Activated naive CD4-positive, alpha-beta T cell treated with anti-CD3 and anti-CD28 coated beads, Interleukin-2, amount 50 U/mL, for 72 hours (primary cell): ENCODE measurements around the gene MDGA2. TPM values are rescaled to one million over a fixed set of nuclear protein-coding genes. Genes with fewer than 3 reads are reported as not detected.

Source experiments
- ATAC-seq, 2 donors: fragments of 150-1000 bp; cut with Tn5 transposase; 2 replicates each; pipeline ENCODE4 v1.10.0; 2021; ENCODE audit warnings: mild to moderate bottlenecking in 2 of 2, moderate library complexity in 2 of 2
- DNase-seq, 2 donors: peaks; one replicate each; pipeline ENCODE4 v3.0.0; 2021 to 2022; ENCODE audit warnings: low spot score in 2 of 2
- H3K27ac Mint-ChIP-seq, 2 donors: one replicate each; pipeline ENCODE4 v1.8.0; 2022; ENCODE audit warnings: mild to moderate bottlenecking in 2 of 2, mixed read lengths in 2 of 2
- H3K36me3 Mint-ChIP-seq, 2 donors: one replicate each; pipeline ENCODE4 v1.8.0; 2022; ENCODE audit warnings: mixed read lengths in 2 of 2
- H3K9me3 Mint-ChIP-seq, 2 donors: one replicate each; pipeline ENCODE4 v1.8.0; 2022; ENCODE audit warnings: mixed read lengths in 2 of 2
- total RNA-seq, 2 donors: library from RNA; stranded (reverse); gene quantifications; one replicate each; pipeline ENCODE4 v1.2.3, GENCODE V29; 2022

The MDGA2 gene
- total RNA-seq, 2 donors from 2014 or later: not detected

DNA sequence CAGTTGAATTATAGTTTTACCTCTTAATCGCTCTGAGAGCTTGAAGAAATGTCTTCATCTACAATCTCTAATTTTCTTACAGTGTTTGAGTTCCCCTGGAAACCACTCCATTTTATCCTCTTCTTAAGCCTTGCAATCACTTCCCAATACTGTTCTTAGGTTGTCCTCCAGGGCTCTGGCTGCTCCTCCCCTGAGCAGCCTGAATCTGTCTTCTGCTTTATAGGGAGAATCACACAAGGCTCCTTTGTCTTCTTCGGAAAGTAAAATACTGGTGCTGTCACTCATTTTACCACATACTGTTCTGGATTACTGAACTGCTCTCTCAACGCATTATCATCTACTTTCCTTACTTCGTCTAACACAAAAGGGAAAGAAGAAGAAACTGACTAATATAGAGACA lies 133.7 kb downstream of the MDGA2 start:
- Mint-ChIP-seq H3K36me3 (no peaks in the 10 kb centered on the region), H3K27ac (no peak overlapping the region), H3K9me3 (peaks cover 0 to 5% of the 10 kb centered on the region in 2 donors)
- ATAC-seq (no peak), DNase-seq (no peak)

DNA sequence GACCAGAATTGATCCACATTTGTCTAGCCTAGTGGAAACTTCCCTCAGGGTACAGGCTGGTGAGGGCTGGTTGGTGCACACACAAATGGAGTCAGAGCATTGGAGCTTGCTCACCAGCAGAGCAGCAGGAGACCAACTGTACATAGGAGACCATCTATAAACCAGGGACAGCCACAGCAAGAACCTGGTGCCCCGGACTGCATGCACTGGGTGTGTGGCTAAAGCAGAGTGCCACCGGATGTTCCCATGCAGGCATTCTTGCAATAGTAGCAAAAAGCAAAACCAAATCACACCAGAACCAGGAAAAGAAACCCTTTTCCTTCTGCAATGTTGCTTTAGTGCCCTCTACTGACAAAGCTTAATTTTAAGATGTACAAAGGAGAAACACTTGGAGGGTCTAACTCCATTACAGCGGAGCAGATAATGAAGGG lies 136.4 kb downstream of the MDGA2 start:
- H3K27ac Mint-ChIP-seq: no peak overlapping the region
- ATAC-seq (no peak), DNase-seq (no peak)
- H3K36me3 Mint-ChIP-seq: no peaks in the 10 kb centered on the region
- H3K9me3 Mint-ChIP-seq: no peaks in the 10 kb centered on the region

DNA sequence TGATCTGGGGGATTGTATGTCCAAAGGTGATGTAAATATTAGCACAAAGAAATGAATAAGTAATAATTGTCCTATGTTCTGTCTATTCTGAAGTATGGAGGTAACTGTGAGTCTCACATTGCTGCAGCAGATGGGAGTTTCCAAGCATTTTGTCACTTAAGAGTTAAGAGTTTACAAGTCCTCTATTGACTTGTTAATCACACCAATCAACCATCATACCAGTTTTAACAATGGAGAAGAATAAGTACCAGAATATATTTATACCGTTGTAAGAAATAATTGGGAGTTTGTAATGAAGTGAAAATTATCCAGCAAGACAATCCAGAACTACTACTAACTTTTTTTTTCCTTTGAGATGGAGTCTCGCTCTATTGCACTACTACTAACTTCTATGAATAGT lies 139.1 kb downstream of the MDGA2 start:
- H3K9me3 Mint-ChIP-seq: peaks cover 0 to 3% of the 10 kb centered on the region in 2 donors
- H3K36me3 Mint-ChIP-seq: no peaks in the 10 kb centered on the region
- DNase-seq (no peak), ATAC-seq (no peak)
- H3K27ac Mint-ChIP-seq: no peak overlapping the region

DNA sequence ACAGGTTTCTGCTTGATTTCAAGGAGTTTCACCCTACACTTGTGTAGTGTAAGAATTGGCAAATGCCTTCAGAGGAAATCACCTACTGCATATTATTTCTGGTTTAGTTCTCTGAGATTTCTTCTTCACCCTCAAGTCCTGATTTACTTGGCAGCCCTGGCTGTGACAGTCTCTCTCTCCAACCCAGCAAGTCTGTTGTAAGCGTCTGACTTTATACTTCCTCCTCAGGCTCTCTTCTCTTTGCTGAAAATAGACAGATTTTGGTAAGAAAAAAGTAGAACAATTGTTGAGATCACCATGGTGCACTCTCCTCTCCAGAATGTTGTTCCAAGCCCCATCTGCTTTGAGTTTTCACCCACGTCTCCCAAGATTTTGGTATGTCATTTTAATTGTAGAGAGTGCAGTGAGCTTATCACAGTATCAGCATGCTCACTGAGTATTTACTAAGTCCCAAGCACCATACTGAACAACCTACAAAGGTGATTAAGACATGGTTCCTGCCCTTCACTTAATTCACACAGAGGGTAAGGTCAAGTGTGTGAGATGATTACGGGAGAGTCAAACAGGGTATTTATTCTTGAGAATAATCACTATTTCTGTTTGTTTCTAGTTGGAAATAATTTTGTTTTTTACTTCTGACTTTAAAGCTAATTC lies 148.7 kb downstream of the MDGA2 start:
- no peak overlapping the region for H3K27ac Mint-ChIP-seq
- ATAC-seq (no peak), DNase-seq (no peak)
- H3K36me3 Mint-ChIP-seq: no peaks in the 10 kb centered on the region
- H3K9me3 Mint-ChIP-seq: peaks cover 10% of the 10 kb centered on the region in 2 donors

DNA sequence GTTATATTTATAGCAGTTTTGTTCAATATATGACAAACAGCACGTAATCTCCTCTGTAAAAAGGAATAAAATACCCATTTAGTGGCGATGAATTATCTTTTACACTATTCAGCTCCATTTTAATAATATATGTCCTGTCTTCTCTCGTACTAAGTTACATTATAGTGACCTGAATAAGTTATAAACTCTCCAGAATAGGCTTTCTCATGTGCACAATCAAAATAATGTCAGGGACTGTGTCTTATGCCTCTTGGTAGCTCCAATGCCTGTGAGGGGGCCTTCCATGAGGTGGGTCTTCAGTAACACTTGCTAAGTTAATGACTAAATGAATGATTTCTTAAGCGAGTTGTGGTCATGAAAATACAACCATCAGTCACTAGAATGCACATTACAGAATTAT lies 150.9 kb downstream of the MDGA2 start:
- ATAC-seq (no peak), DNase-seq (no peak)
- H3K9me3 Mint-ChIP-seq: peaks cover 5 to 10% of the 10 kb centered on the region in 2 donors
- H3K36me3 Mint-ChIP-seq: no peaks in the 10 kb centered on the region
- H3K27ac Mint-ChIP-seq: no peak overlapping the region

DNA sequence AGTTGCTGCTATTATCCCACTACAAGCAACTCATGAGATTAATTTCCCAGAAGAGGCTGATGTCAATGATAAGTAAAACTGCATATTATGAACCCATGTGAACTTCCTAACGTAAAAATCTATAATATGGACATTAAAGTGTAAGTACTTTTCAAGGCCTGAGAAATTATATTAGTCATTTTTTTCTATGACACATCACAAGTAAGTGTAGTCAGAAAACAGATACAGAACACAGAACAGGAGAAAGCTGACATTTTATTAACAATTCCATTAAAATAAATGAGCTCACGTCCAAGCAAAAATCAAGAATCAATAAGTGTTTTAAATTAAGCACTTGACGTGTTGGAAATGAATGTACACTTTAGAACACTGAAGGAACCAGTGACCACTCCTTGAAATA lies 155.0 kb downstream of the MDGA2 start:
- H3K36me3 Mint-ChIP-seq: no peaks in the 10 kb centered on the region
- ATAC-seq (no peak), DNase-seq (no peak)
- H3K9me3 Mint-ChIP-seq: no peaks in the 10 kb centered on the region
- H3K27ac Mint-ChIP-seq: no peak overlapping the region

DNA sequence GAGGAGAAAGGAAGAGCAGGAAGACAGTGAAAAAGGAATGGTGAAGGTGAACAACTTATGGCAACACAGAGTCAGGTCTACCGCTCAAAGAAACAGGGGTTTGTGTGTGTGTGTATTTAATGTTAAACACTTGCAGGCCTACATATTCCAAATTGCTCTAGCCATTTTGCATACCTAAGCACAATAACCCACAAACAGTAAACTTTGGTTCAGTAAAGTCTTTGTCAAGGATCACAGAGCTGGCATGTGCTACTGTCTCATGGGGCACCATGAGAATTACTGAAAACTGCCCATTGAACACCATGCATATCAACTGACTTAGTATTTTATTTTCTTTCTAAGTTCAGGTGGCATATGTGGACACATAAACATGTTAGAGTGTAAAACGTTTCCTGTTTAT lies 163.6 kb downstream of the MDGA2 start:
- DNase-seq (no peak), ATAC-seq (no peak)
- Mint-ChIP-seq H3K9me3 (peaks cover 10% of the 10 kb centered on the region in 2 donors), H3K27ac (no peak overlapping the region), H3K36me3 (no peaks in the 10 kb centered on the region)

DNA sequence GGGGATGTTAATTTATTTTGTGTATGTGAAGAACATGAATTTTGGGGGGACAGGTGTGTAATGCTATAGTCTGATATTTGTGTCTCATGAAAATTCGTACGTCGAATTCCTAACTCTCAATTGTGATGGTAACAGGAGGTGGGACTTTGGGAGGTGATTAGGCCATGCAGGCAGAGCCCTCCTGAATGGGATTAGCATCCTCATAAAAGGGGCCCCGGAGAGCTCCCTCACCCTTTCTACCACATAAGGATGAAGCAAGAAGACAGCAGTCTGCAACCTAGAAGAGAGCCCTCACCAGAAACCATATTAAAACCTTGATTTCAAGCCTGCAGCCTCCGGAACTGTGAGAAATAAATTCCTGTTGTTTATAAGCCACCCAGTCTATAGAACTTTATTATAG lies 165.4 kb downstream of the MDGA2 start:
- no peak for DNase-seq
- H3K9me3 Mint-ChIP-seq: peaks cover 12 to 15% of the 10 kb centered on the region in 2 donors
- no peak for ATAC-seq
- H3K36me3 Mint-ChIP-seq: no peaks in the 10 kb centered on the region
- no peak overlapping the region for H3K27ac Mint-ChIP-seq

DNA sequence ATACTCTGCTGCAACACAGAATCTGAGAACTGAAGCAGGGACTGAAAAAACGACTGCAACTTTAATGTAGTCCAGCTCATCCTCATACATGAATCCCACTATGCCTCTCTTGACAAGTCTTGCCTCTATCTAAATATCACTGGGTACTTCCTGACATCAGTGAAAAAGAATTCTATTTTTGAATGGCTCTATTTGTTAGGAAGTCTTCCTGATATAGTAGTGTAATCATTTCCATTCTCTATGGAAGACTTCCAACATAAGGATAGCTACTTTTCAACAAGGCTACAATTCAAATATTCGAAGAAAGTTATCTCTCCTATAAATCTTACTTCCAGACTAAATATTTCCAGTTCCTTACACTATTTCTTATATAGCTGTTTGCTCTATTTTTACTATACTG lies 167.5 kb downstream of the MDGA2 start:
- DNase-seq: no peak
- no peak overlapping the region for H3K27ac Mint-ChIP-seq
- no peak for ATAC-seq

DNA sequence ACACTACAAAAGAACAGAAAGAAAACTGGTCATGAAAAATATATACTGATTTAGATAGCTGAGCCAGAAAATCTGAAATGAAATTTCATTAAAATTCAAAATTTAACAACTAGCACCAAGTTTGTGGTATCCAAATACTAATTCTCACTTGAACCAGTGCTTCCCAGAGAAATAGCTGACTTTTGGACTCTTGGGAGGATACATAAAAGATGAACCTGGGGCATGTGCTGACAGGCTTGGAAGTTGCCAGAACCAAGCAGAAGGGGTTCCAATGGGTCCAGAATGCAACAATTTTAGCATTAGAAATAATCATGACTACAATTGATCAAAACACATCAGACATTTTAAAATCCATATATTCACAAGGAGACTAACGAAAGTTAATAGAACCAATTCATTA lies 175.0 kb downstream of the MDGA2 start:
- peaks cover 0 to 9% of the 10 kb centered on the region in 2 donors for H3K9me3 Mint-ChIP-seq
- H3K27ac Mint-ChIP-seq: no peak overlapping the region
- no peaks in the 10 kb centered on the region for H3K36me3 Mint-ChIP-seq
- no peak for DNase-seq
- ATAC-seq: no peak

More for the DNA sequence above, 167.5 kb downstream of the MDGA2 start:
- H3K36me3 Mint-ChIP-seq: no peaks in the 10 kb centered on the region
- H3K9me3 Mint-ChIP-seq: peaks cover 15 to 19% of the 10 kb centered on the region in 2 donors

DNA sequence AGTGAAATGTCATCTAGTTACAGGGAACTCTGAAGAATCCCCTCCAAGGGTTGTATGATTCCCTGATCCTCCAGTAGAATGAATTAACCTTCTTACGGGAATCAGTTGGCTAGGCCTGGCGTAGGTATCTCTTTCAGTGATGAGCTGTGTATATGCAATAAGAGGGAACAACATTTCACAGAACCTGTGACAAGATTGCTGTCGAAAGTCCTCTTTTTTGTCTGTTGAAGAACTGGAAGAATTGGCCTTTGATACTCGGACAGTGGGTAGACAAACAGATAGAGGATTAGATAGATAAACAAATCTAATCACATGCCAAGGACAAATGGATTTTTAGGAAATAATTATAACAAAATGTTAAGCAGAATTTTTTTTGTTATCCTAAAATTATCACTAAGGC lies 184.6 kb downstream of the MDGA2 start:
- H3K27ac Mint-ChIP-seq: no peak overlapping the region
- ATAC-seq (no peak), DNase-seq (no peak)
- H3K36me3 Mint-ChIP-seq: no peaks in the 10 kb centered on the region
- peaks cover 4% of the 10 kb centered on the region in 2 donors for H3K9me3 Mint-ChIP-seq

DNA sequence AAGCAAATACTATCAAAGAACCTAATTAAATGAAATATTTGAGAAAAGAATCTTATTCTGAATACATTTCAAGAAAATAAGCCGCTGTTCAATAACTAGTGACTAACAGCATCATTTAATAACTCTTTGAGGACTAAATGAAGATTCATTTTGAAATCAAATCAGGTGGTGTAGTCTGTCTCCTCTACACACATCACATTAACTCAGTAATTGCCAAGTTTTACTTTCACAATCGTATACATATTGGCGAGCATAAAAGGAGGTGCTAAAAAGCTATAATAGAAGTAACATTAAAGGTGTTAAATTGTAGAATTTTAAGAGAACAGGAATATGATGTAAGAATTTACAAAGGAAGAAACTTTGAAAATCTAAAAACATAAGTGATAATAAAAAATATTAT lies 185.1 kb downstream of the MDGA2 start:
- ATAC-seq (no peak), DNase-seq (no peak)
- Mint-ChIP-seq H3K27ac (no peak overlapping the region), H3K9me3 (peaks cover 4% of the 10 kb centered on the region in 2 donors), H3K36me3 (no peaks in the 10 kb centered on the region)

DNA sequence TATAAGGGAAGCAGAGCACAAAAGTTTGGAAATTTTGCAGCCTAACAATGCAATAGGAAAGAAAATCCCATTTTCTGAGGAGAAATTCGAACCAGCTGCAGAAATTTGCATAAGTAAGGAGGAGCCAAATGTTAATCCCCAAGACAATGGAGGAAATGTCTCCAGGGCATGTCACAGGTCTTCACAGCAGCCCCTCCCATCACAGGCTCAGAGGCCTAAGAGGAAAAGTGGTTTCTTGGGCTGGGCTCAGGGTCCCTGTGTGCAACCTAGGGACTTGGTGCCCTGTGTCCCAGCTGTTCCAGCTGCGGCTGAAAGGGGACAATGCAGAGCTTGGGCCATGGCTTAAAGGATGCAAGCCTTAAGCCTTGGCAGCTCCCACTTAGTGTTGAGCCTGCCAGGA lies 190.0 kb downstream of the MDGA2 start:
- DNase-seq (no peak), ATAC-seq (no peak)
- no peaks in the 10 kb centered on the region for H3K36me3 Mint-ChIP-seq
- peaks cover 5 to 15% of the 10 kb centered on the region in 2 donors for H3K9me3 Mint-ChIP-seq
- H3K27ac Mint-ChIP-seq: no peak overlapping the region

DNA sequence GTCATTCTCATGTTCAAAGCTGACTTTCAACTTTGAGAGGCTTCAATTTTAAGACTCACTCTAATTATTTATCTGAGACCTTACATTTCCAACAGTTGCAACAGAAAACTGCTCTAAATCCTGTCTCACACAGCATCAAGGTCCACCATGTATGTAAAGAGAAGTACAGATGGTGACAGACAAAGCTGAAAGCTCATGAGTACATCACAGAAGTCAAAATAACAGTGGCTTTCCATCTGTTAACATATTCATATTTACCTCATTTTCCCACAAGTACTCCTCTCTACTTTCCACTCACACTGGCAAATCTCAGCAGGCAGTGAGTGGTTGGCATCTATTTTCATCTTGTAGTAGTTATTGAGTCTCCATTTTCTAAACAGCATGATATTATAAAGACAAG lies 192.0 kb downstream of the MDGA2 start:
- H3K27ac Mint-ChIP-seq: no peak overlapping the region
- ATAC-seq (no peak), DNase-seq (no peak)
- H3K9me3 Mint-ChIP-seq: peaks cover 5 to 19% of the 10 kb centered on the region in 2 donors
- no peaks in the 10 kb centered on the region for H3K36me3 Mint-ChIP-seq

DNA sequence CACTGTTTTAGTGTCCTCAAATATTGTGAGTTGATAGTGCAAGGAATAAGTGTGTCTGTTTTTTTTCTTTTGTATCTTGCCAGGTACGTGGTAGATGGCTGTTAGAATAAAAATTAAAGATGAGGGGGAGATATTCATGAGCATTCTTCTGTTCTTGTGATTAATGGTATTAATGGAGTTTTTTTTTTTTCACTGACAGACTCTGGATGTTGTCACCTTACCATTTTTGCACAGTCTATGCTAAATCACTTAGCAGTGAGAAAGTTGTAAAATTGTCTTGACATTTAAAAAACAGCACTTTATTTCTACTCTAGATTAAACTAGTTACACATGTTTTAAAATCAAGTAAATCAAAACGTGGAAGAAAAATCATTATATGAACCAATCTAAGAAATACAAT lies 204.3 kb downstream of the MDGA2 start:
- peaks cover 7 to 10% of the 10 kb centered on the region in 2 donors for H3K36me3 Mint-ChIP-seq
- H3K9me3 Mint-ChIP-seq: peaks cover 18 to 28% of the 10 kb centered on the region in 2 donors
- H3K27ac Mint-ChIP-seq: no peak overlapping the region
- ATAC-seq (no peak), DNase-seq (no peak)

DNA sequence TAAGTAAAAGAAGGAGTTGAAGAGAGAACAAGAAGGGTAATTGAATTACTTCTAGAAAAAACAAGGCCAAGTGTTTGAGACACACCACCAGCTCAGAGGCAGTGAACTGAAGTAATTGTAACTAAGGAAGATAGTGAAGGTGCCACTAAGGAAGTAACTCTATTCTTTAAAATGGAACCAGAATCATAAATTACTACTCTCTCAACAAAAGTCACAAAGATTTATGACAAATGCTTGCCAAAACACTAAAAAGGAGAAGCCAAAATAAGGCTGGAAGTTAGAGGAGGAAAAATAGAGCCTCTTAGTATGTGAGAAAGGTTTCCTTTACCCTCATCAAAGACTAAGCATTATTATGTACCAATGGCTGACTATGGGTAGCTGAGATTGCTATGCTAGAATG lies 208.5 kb downstream of the MDGA2 start:
- Mint-ChIP-seq H3K27ac (no peak overlapping the region), H3K9me3 (peaks cover 11 to 12% of the 10 kb centered on the region in 2 donors), H3K36me3 (peaks cover 5 to 7% of the 10 kb centered on the region in 2 donors)
- ATAC-seq (no peak), DNase-seq (no peak)

DNA sequence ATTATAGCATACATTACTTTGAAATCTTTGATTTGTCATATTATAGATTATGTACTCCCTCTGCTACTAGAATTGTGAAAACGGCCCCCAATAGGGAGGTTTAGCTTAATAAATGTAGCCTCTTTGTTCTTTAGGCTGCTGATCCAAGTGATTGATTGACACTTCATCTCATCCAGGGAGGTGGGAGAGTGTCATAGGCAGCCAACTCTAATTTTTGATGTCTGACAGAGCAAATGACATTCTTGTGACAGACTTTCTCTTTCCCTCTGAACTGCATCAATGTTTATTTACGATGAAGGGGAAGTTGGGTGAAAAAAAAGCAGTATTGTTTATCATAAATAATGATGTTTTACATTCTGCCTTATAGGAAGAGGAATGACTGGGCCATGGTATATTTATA lies 221.4 kb downstream of the MDGA2 start:
- Mint-ChIP-seq H3K36me3 (no peaks in the 10 kb centered on the region), H3K27ac (no peak overlapping the region), H3K9me3 (peaks cover 3 to 8% of the 10 kb centered on the region in 2 donors)
- ATAC-seq (no peak), DNase-seq (no peak)

DNA sequence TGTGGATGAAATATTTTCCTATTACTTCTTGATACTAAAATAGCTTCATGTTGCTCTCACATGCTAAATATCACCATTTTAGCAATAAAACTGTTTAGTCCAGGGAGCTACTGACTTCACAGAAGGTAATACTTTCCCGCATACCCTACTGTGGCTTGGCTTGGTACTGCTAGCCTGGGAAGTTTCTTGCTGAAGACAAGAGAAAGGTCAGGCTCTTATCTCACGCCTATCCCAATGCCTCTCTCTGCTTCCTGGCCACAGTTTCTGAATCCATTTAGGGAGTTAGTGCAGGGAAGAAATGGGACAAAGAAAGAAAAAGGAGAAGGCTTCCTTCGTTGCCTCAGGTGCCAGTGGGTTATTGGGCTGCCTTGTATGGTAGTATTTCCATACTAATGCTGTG lies 228.3 kb downstream of the MDGA2 start:
- Mint-ChIP-seq H3K27ac (no peak overlapping the region), H3K36me3 (no peaks in the 10 kb centered on the region), H3K9me3 (peaks cover 6 to 8% of the 10 kb centered on the region in 2 donors)
- ATAC-seq (no peak), DNase-seq (no peak)
